Forelimb muscle (tissue), 1 donor: ENCODE results near the gene KCNA2. TPM values are rescaled to one million over a fixed set of nuclear protein-coding genes. Genes with fewer than 3 reads are reported as not detected.

ENCODE experiments used
- DNase-seq: peaks from one replicate; pipeline ENCODE4 v3.0.0-alpha.2; 2013; ENCODE audit warnings: low read depth
- polyA plus RNA-seq: library from polyadenylated mRNA; unstranded; fragments of 120-200 nt; gene quantifications from one replicate; pipeline ENCODE4 v1.2.1, GENCODE V29; 2013; ENCODE audit not compliant: insufficient read length

KCNA2 gene
- polyA plus RNA-seq, 1 donor = 0.71 TPM

GRCh38 chr1:110566836-110567235 lies 39.3 kb downstream of the KCNA2 start:
- DNase-seq = no peak

DNA sequence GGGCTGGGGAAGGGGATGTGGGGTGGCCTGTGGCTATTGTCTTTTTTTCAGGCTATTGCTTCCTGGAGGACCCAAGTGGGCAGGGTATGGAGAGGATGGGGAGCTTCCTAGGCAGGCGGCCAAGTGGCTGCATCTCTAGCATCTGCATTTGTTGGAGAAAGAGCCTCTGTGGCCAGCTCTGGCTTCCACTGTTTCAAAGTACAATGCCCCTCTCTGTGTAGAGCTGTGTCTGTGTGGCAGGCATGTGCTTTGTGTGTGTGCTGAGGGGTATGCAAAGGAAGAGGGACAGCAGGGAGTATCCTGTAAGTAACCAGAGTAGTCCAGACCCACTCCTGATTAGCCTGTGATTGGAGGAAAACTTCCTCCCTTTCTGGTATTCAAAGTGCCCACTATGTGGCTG lies 40.6 kb downstream of the KCNA2 start:
- no peak for DNase-seq

DNA sequence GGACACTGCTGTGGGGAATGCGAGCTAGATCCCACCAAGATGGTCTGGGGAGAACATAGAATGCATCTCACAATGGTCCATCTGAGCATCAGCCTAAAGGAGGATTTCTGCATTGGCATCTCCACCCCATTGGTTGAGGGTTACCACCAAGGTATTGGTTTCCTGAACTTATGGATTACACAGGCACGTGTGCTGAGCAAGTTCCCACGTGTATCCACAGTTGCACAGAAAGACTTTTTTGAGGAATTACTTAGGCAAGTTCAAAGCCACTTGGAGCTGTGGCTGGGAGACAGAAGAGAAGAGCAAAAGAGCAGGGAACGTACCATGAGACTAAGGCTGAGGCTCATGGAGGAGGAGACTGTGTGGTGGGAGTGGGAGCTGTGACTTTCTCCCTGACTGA lies 43.1 kb downstream of the KCNA2 start:
- DNase-seq = no peak

GRCh38 chr1:110561596-110561995 lies 44.6 kb downstream of the KCNA2 start:
- DNase-seq = no peak

DNA sequence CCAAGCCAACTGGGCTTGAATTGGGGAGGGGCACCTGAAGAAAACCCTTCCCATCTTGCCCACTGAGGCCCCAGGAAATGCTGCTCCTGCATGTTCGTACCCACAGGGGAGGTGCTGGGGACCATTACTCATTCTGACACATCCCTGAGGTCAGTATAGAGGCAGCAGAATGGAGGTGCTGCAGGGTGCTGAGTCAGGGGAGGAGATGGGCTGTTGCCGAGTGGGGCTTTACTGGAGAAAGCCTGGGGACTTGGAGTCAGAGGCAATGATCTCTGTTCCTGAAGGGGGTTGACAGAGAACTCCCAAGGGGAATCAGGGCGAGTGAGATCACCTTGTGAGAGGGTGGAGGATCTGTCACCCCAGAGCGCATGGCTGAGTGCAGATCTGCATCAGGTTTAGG lies 47.0 kb downstream of the KCNA2 start:
- DNase-seq = no peak

GRCh38 chr1:110557481-110557880 lies 48.7 kb downstream of the KCNA2 start:
- DNase-seq = no peak

DNA sequence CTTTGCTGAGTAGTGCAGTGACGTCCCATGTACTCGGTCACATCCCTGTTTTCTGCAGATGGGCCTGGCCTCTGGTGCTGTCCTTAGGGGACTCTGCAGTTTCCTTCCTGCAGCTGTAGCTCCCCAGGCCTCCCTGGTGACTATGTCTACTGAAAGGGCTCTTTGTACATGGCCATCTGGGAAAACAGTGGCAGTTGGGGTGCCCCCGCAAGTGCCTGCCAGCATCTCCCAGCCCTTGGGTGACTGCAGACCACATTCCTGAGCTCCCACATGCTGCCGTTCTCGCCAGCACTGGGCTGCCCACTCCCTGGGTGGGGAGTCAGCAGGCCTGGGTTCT lies 49.7 kb downstream of the KCNA2 start:
- no peak for DNase-seq

DNA sequence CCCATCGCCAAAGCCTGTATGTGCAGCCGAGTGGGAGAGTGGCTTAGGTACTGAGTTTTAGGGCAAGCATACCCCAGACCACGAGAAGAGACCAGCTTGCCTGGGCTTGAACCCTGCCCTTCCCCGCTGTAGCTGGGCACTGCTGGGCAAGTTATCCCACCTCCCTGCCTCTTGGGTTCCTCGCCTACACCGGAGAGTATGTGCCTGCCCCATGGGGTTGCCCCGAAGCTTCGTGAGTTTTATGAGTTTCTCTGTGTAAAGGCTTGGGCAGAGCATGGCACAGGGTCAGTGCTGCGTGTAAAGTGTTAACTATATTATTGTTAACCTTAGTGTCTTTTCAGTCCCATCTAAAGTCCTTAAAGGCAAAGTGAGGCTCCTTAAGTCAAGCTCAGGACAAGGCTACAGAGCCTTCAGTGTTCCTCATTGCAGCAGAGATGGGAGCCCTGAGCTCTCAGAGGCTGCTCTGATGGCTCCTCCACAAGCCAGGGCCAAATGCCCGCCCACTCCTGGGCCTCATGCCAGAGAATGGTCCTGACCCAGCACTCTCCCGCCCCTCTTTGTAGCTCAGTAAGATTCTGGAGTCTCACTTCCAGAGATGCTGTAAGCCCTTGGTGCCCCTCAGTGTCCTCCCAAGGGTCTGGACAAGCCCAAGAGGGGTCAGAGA lies 50.2 kb downstream of the KCNA2 start:
- DNase-seq = no peak

- no peak for DNase-seq
Measured at GRCh38 chr1:110554871-110555801, 51.0 kb downstream of the KCNA2 start.

- DNase-seq = no peak
Measured at GRCh38 chr1:110551278-110551809, 54.8 kb downstream of the KCNA2 start.

DNA sequence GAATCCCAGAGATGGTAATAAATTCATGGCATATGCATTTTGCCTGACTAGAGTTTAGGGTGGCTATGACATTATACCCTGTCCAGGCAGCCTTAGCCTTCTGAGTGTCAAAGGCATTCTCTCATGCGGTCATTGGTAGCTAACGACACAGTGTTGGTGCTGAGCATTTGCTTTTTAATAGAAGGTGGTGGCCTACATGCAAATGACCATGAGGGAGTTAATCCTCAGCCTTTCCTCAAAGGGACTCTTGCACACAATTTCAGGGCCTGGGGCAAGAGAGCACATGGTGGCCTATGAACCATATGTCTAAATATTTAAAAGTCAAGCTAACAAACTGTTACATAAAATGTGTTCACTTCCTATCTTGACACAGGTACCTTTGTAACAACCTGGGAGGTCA lies 56.3 kb downstream of the KCNA2 start:
- no peak for DNase-seq

- no peak for DNase-seq
Measured at GRCh38 chr1:110548381-110548780, 57.8 kb downstream of the KCNA2 start.

GRCh38 chr1:110547017-110547416 lies 59.1 kb downstream of the KCNA2 start:
- no peak for DNase-seq

- no peak for DNase-seq
Measured at GRCh38 chr1:110545492-110545891, 60.7 kb downstream of the KCNA2 start.

DNA sequence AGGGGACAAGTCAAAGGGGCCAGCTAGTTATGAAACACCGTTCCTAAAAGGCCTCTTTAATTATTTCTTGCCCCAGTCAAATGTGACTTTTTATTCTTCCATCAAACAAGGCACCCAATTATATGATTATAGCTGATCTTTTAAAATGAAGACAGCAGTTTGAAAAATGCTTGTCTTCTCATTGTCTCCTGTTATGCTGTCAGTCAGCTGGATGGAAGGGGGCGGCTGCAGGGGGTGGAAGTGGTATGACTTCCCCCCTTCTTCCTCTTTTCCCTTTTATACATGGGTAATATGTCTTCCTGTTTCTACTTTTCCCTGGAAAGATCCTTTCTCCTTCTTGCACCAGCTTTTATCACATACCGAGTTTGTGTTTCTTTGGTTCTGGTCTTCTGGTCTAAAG lies 61.4 kb downstream of the KCNA2 start:
- no peak for DNase-seq

Other genes starting within 250 kb of the KCNA2 start
- gene SLC16A4, start 215.3 kb downstream of the KCNA2 start, polyA plus RNA-seq = 9.9 TPM
- gene LAMTOR5, start 198.7 kb downstream of the KCNA2 start, polyA plus RNA-seq = 102 TPM
- gene PROK1, start 155.2 kb downstream of the KCNA2 start, polyA plus RNA-seq = not detected
- 0.40 TPM for gene KCNA10, start 87.2 kb downstream of the KCNA2 start, polyA plus RNA-seq
- 0.15 TPM for gene KCNA3, start 68.6 kb upstream of the KCNA2 start, polyA plus RNA-seq